ENCODE measurements around the gene KRT4. TPM values are rescaled to one million over a fixed set of nuclear protein-coding genes. Genes with fewer than 3 reads are reported as not detected.

Gene KRT4
- total RNA-seq, 2 donors from 2014 or later: not detected

DNA sequence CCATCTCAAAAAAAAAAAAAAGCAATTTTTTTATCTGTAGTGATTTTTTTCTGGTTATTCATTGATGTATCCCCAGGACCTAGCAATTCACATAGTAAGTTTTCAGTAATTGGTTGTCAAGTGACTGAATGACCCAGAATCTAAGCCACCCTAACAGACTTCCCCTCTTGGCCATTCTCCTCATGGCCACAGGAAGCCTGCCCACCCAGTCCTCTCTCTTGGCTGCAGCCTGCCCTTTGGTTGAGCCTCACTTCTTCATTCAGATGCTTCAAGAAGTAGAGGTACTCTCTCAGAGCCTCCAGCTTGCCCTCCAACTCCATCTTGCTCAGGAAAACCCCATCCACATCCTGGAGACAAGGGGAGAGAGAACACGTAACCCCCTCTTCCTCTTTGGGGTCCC is 32.0 kb upstream of the KRT4 start:
- H3K27me3 Mint-ChIP-seq (ENCODE audit: insufficient read depth): peaks cover 8% of the 10 kb centered on the region
- TF ChIP-seq, protein P1, sequence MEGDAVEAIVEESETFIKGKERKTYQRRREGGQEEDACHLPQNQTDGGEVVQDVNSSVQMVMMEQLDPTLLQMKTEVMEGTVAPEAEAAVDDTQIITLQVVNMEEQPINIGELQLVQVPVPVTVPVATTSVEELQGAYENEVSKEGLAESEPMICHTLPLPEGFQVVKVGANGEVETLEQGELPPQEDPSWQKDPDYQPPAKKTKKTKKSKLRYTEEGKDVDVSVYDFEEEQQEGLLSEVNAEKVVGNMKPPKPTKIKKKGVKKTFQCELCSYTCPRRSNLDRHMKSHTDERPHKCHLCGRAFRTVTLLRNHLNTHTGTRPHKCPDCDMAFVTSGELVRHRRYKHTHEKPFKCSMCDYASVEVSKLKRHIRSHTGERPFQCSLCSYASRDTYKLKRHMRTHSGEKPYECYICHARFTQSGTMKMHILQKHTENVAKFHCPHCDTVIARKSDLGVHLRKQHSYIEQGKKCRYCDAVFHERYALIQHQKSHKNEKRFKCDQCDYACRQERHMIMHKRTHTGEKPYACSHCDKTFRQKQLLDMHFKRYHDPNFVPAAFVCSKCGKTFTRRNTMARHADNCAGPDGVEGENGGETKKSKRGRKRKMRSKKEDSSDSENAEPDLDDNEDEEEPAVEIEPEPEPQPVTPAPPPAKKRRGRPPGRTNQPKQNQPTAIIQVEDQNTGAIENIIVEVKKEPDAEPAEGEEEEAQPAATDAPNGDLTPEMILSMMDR (conservative IDR thresholded peaks at IDR 0.05): no peak
- Histone ChIP-seq H3K9me3 (ENCODE audit: control insufficient read depth, low read length) (no peaks in the 10 kb centered on the region), H3K27me3 (ENCODE audit: control insufficient read depth, insufficient read depth, low read length, poor library complexity, severe bottlenecking) (peaks cover 4% of the 10 kb centered on the region), H3K4me1 (ENCODE audit: control insufficient read depth, insufficient read depth, low read length) (no peaks in the 10 kb centered on the region), H3K27ac (ENCODE audit: low read depth, low read length) (no peak overlapping the region), H3K4me3 (ENCODE audit: low read length) (no peak overlapping the region), H3K36me3 (ENCODE audit: control insufficient read depth, insufficient read depth, low read length) (no peaks in the 10 kb centered on the region), H3K9ac (ENCODE audit: extremely low read depth, low read length, poor library complexity, severe bottlenecking) (no peak overlapping the region)
- H3K36me3 Mint-ChIP-seq (ENCODE audit: low read depth): no peaks in the 10 kb centered on the region
- no peak overlapping the region for H3K27ac Mint-ChIP-seq
- H3K4me3 Mint-ChIP-seq: no peak overlapping the region
- H3K4me1 Mint-ChIP-seq: no peaks in the 10 kb centered on the region
- DNase-seq: no peak
- no peaks in the 10 kb centered on the region for H3K9me3 Mint-ChIP-seq
- 82% methylated on average over 1 of the region's 1 CpG; no CpG with 5 or more reads in 1 of the 2 experiments for WGBS, 2 experiments (ENCODE audit: insufficient coverage in 1 of 2, insufficient read length in 1 of 2)

DNA sequence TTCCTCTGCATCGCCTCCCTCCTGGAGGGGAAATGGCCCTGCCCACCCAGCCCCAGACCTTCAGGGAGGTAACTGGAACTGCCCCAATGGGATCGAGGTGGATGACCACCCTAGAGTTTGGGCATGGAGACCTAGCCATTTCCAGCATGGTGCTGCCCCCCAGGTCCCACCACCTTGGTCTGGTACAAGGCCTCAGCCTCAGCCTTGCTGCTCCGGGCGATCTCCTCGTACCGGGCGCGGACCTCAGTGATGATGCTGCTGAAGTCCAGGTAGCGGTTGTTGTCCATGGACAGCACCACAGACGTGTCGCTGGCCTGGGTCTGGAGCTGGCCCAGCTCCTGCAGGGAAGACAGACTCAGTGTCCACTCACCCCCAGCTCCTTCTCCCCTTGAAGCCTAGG is 30.5 kb upstream of the KRT4 start:
- Mint-ChIP-seq H3K27me3 (ENCODE audit: insufficient read depth) (peaks cover 11% of the 10 kb centered on the region), H3K9me3 (no peaks in the 10 kb centered on the region), H3K36me3 (ENCODE audit: low read depth) (no peaks in the 10 kb centered on the region), H3K27ac (no peak overlapping the region), H3K4me3 (no peak overlapping the region), H3K4me1 (no peaks in the 10 kb centered on the region)
- no peak overlapping the region for H3K4me3 ChIP-seq (ENCODE audit: low read length)
- no peaks in the 10 kb centered on the region for H3K9me3 ChIP-seq (ENCODE audit: control insufficient read depth, low read length)
- TF ChIP-seq, protein P1 (conservative IDR thresholded peaks at IDR 0.05): no peak
- no peak for DNase-seq
- H3K9ac ChIP-seq (ENCODE audit: extremely low read depth, low read length, poor library complexity, severe bottlenecking): no peak overlapping the region
- H3K36me3 ChIP-seq (ENCODE audit: control insufficient read depth, insufficient read depth, low read length): no peaks in the 10 kb centered on the region
- H3K4me1 ChIP-seq (ENCODE audit: control insufficient read depth, insufficient read depth, low read length): no peaks in the 10 kb centered on the region
- H3K27ac ChIP-seq (ENCODE audit: low read depth, low read length): no peak overlapping the region
- peaks cover 4% of the 10 kb centered on the region for H3K27me3 ChIP-seq (ENCODE audit: control insufficient read depth, insufficient read depth, low read length, poor library complexity, severe bottlenecking)
- 95 to 98% methylated on average over 6 to 11 of the region's 11 CpGs for WGBS, 2 experiments (ENCODE audit: insufficient coverage in 1 of 2, insufficient read length in 1 of 2)

DNA sequence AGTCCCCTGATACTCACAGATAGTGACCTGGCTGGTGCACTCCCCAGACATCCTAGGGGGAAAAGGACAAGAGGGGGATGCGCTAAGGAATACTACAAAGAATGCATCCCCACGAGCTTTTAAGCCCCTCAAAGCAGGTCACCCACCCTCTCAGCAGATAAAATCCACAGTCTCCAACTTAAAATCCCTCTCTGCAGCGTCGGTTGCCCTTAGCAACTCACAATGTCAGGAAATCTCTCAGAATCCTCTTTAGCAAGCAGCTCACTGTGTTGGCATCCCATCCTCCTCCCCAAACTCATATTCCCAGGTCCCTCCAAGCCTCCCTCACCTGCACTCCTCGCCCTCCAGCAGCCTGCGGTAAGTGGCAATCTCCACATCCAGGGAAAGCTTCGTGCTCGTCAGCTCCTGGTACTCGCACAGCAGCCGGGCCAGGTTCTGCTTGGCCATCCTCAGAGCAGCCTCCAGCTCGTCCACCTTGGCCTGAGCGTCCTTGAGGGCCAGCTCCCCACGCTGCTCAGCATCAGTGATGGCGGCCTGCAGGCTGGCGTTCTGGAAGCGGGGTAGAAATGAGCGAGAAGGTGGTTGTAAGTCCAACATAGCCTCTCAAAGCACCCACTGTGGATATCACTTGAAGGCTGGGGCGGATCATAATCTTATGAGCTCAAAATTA is 25.7 kb upstream of the KRT4 start:
- no peaks in the 10 kb centered on the region for H3K9me3 ChIP-seq (ENCODE audit: control insufficient read depth, low read length)
- H3K9ac ChIP-seq (ENCODE audit: extremely low read depth, low read length, poor library complexity, severe bottlenecking): no peak overlapping the region
- Mint-ChIP-seq H3K4me1 (no peaks in the 10 kb centered on the region), H3K27me3 (ENCODE audit: insufficient read depth) (peaks cover 13% of the 10 kb centered on the region), H3K36me3 (ENCODE audit: low read depth) (no peaks in the 10 kb centered on the region), H3K4me3 (no peak overlapping the region), H3K27ac (no peak overlapping the region), H3K9me3 (no peaks in the 10 kb centered on the region)
- TF ChIP-seq, protein P1 (conservative IDR thresholded peaks at IDR 0.05): no peak
- H3K27ac ChIP-seq (ENCODE audit: low read depth, low read length): no peak overlapping the region
- H3K4me3 ChIP-seq (ENCODE audit: low read length): no peak overlapping the region
- DNase-seq: no peak
- H3K27me3 ChIP-seq (ENCODE audit: control insufficient read depth, insufficient read depth, low read length, poor library complexity, severe bottlenecking): no peaks in the 10 kb centered on the region
- WGBS, 2 experiments (ENCODE audit: insufficient coverage in 1 of 2, insufficient read length in 1 of 2): 84 to 90% methylated on average over 14 to 18 of the region's 18 CpGs
- no peaks in the 10 kb centered on the region for H3K36me3 ChIP-seq (ENCODE audit: control insufficient read depth, insufficient read depth, low read length)
- H3K4me1 ChIP-seq (ENCODE audit: control insufficient read depth, insufficient read depth, low read length): no peaks in the 10 kb centered on the region
